Gastroesophageal sphincter (tissue), 3 donors: ENCODE results near the gene C6orf89.

Experiments
- EP300 ChIP-seq: sonication (generic); formaldehyde crosslinking; IDR thresholded peaks from one replicate; pipeline ENCODE4 v1.6.1; 2017; ENCODE audit warnings: antibody characterized with exemption, mild to moderate bottlenecking
- POLR2A ChIP-seq, 2 donors: fragments of 450-650 bp; IDR thresholded peaks; one replicate each; pipeline ENCODE4 v1.6.1; 2017; ENCODE audit warnings: antibody characterized with exemption in 2 of 2, mild to moderate bottlenecking in 2 of 2, moderate library complexity in 1 of 2
- POLR2AphosphoS5 ChIP-seq: sonication (generic); formaldehyde crosslinking; IDR thresholded peaks from one replicate; pipeline ENCODE4 v1.6.1; 2017; ENCODE audit warnings: antibody characterized with exemption
- TF ChIP-seq, protein P1 (sequence below), 4 experiments: fragments of 200-600 bp in 2 of 4; fragments of 450-650 bp in 2 of 4; sonication (generic) in 1 of 4; IDR thresholded peaks; one replicate each; pipeline ENCODE4 v1.5.1; 2017 to 2019; ENCODE audit warnings: antibody characterized with exemption in 4 of 4, mild to moderate bottlenecking in 2 of 4, moderate library complexity in 2 of 4

DNA sequence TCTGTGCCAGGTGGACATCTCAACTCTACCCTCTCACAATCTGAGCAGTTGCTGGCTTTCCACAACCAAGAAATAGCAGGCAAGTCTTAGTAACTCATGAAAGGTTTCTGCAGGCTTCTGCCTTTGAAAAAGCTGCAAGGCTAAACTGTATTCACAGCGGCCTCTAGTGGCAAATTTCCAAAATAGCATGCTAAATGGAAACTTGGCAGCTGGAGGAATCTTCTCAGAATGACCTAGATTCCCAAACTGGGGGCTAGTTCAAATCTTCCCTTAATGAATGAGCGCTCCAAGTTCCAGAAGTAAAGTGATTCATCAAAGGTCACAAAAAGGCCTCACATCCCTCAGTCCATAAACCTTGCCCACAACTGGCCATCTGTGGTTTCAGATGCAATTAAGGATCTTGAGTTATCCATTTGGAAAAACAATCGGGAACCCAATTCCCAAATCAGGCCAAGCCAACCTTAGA lies 34.6 kb upstream of the C6orf89 start:
- TF ChIP-seq, protein P1, sequence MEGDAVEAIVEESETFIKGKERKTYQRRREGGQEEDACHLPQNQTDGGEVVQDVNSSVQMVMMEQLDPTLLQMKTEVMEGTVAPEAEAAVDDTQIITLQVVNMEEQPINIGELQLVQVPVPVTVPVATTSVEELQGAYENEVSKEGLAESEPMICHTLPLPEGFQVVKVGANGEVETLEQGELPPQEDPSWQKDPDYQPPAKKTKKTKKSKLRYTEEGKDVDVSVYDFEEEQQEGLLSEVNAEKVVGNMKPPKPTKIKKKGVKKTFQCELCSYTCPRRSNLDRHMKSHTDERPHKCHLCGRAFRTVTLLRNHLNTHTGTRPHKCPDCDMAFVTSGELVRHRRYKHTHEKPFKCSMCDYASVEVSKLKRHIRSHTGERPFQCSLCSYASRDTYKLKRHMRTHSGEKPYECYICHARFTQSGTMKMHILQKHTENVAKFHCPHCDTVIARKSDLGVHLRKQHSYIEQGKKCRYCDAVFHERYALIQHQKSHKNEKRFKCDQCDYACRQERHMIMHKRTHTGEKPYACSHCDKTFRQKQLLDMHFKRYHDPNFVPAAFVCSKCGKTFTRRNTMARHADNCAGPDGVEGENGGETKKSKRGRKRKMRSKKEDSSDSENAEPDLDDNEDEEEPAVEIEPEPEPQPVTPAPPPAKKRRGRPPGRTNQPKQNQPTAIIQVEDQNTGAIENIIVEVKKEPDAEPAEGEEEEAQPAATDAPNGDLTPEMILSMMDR (IDR thresholded peaks at IDR 0.05) = peak in 3 of 4 experiments; percentile 63 to 78 (median 72)
- TF ChIP-seq POLR2A (IDR thresholded peaks at IDR 0.05) (no peak), POLR2AphosphoS5 (peak; percentile 69), EP300 (no peak)
